ENCODE results near the gene FHOD3. TPM values are rescaled to one million over a fixed set of nuclear protein-coding genes. Genes with fewer than 3 reads are reported as not detected.
"Not testable (repeated sequence)": the region's sequence is repeated elsewhere in the genome, so short reads cannot be mapped to it uniquely, and the experiment has no call there.

The FHOD3 gene
- total RNA-seq, 2 experiments from 2014 or later, result not detected

DNA sequence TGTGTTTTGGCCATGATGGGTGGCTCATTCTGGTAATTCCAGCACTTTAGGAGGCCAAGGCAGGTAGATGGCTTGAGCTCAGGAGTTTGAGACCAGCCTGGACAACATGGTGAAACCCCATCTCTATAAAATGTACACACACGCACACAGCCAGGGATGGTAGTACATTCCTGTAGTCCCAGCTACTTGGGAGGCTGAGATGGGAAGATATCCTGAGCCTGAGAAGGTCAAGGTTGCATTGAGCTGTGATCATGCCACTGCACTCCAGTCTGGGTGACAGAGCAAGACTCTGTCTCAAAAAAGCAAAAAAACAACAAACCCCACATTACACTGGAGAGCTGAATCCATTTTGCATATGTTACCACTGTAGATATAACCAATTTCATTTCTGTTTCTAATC lies 423.8 kb downstream of the FHOD3 start:
- CTCF ChIA-PET, result interaction anchor here (1.6 kb wide), 1 partner anchor 34 kb away, joined by 4 read pairs; no protein-coding TSS in a partner anchor
- intact Hi-C loops (cut with micrococcal nuclease), result not testable (repeated sequence)

GRCh38 chr18:36724169-36724568 lies 426.7 kb downstream of the FHOD3 start:
- no peak for DNase-seq
- POLR2A ChIA-PET, result no interaction called here
- intact Hi-C loops (cut with micrococcal nuclease), result no loop called here
- peaks cover 4% of the 10 kb centered on the region for H3K27me3 Mint-ChIP-seq
- H3K4me1 Mint-ChIP-seq (ENCODE audit: low read depth), result no peaks in the 10 kb centered on the region
- H3K27ac Mint-ChIP-seq, result no peak overlapping the region
- no peak overlapping the region for H3K4me3 Mint-ChIP-seq
- H3K9me3 Mint-ChIP-seq, result no peaks in the 10 kb centered on the region
- H3K36me3 Mint-ChIP-seq, result no peaks in the 10 kb centered on the region
- CTCF ChIA-PET, result no interaction called here

More for the DNA sequence above, 423.8 kb downstream of the FHOD3 start:
- POLR2A ChIA-PET; H3K9me3 Mint-ChIP-seq; H3K4me3 Mint-ChIP-seq; DNase-seq; H3K27me3 Mint-ChIP-seq; H3K36me3 Mint-ChIP-seq; H3K4me1 Mint-ChIP-seq (ENCODE audit: low read depth); H3K27ac Mint-ChIP-seq: not testable (repeated sequence)

GRCh38 chr18:36724591-36725001 lies 427.1 kb downstream of the FHOD3 start:
- Mint-ChIP-seq H3K36me3 (no peaks in the 10 kb centered on the region), H3K4me1 (ENCODE audit: low read depth) (no peaks in the 10 kb centered on the region), H3K4me3 (no peak overlapping the region), H3K9me3 (no peaks in the 10 kb centered on the region), H3K27me3 (peaks cover 4% of the 10 kb centered on the region), H3K27ac (no peak overlapping the region)
- POLR2A ChIA-PET, result no interaction called here
- no peak for DNase-seq
- intact Hi-C loops (cut with micrococcal nuclease), result no loop called here
- CTCF ChIA-PET, result no interaction called here

DNA sequence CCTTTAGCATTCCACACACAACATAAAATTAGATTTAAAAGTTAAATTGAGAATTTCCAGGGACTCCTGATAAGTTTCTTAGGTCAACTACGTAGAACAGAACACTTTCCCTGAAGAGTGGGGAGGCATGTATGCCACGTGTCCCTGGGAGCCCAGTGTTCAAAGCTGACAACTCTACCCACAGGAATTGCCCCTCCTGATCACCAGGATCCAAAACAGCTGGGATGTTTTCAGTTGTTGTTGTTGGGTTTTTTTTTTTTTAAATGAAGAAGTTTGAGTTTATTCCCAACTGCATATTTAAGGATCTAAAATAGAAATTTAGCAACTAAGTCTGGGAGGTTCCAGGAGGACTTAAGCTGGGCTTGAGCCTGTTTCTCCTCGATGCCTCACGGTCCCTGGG lies 430.8 kb downstream of the FHOD3 start:
- H3K27ac Mint-ChIP-seq, result no peak overlapping the region

GRCh38 chr18:36729197-36729596 lies 431.7 kb downstream of the FHOD3 start:
- intact Hi-C loops (cut with micrococcal nuclease), result no loop called here
- H3K4me1 Mint-ChIP-seq (ENCODE audit: low read depth), result no peaks in the 10 kb centered on the region
- peaks cover 4% of the 10 kb centered on the region for H3K27me3 Mint-ChIP-seq
- DNase-seq, result no peak
- no peaks in the 10 kb centered on the region for H3K36me3 Mint-ChIP-seq
- ChIA-PET POLR2A (no interaction called here), CTCF (no interaction called here)
- no peak overlapping the region for H3K27ac Mint-ChIP-seq
- H3K4me3 Mint-ChIP-seq, result no peak overlapping the region
- peaks cover 6% of the 10 kb centered on the region for H3K9me3 Mint-ChIP-seq

More for the DNA sequence above, 430.8 kb downstream of the FHOD3 start:
- peaks cover 4% of the 10 kb centered on the region for H3K27me3 Mint-ChIP-seq
- ChIA-PET CTCF (no interaction called here), POLR2A (no interaction called here)
- no peak overlapping the region for H3K4me3 Mint-ChIP-seq
- H3K9me3 Mint-ChIP-seq, result peaks cover 6% of the 10 kb centered on the region
- no peak for DNase-seq
- no peaks in the 10 kb centered on the region for H3K4me1 Mint-ChIP-seq (ENCODE audit: low read depth)
- no peaks in the 10 kb centered on the region for H3K36me3 Mint-ChIP-seq
- intact Hi-C loops (cut with micrococcal nuclease), result no loop called here

DNA sequence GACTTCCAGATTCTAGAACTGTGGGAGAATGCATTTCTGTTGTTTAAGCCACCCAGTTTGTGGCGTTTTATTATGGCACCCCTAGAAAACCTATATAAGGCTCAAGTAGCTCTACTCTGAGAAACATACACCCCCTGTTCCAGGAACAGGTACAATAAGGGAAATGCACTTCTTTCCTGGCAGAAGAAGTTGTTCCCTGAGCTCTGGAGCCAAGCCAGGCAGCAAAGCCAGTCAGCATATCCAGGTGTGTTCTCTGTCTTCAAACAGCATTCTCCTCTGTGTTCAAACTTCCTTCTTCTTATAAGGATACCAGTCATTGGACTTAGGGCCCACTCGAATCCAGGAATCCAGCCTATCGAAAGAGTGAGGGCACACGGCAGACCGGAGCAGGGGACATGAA lies 434.8 kb downstream of the FHOD3 start:
- Mint-ChIP-seq H3K36me3 (no peaks in the 10 kb centered on the region), H3K9me3 (peaks cover 6% of the 10 kb centered on the region), H3K27me3 (peaks cover 1% of the 10 kb centered on the region), H3K4me1 (ENCODE audit: low read depth) (no peaks in the 10 kb centered on the region), H3K4me3 (no peak overlapping the region), H3K27ac (no peak overlapping the region)
- POLR2A ChIA-PET, result no interaction called here
- CTCF ChIA-PET, result no interaction called here
- intact Hi-C loops (cut with micrococcal nuclease), result no loop called here
- DNase-seq, result no peak

GRCh38 chr18:36733150-36733549 lies 435.6 kb downstream of the FHOD3 start:
- intact Hi-C loops (cut with micrococcal nuclease), result no loop called here
- DNase-seq, result no peak
- no peaks in the 10 kb centered on the region for H3K36me3 Mint-ChIP-seq
- peaks cover 6% of the 10 kb centered on the region for H3K9me3 Mint-ChIP-seq
- no peaks in the 10 kb centered on the region for H3K4me1 Mint-ChIP-seq (ENCODE audit: low read depth)
- POLR2A ChIA-PET, result no interaction called here
- H3K27ac Mint-ChIP-seq, result no peak overlapping the region
- CTCF ChIA-PET, result no interaction called here
- H3K4me3 Mint-ChIP-seq, result no peak overlapping the region
- H3K27me3 Mint-ChIP-seq, result peaks cover 1% of the 10 kb centered on the region

- peaks cover 6% of the 10 kb centered on the region for H3K9me3 Mint-ChIP-seq
- H3K27me3 Mint-ChIP-seq, result peaks cover 1% of the 10 kb centered on the region
- POLR2A ChIA-PET, result no interaction called here
- DNase-seq, result no peak
- intact Hi-C loops (cut with micrococcal nuclease), result no loop called here
- no peaks in the 10 kb centered on the region for H3K4me1 Mint-ChIP-seq (ENCODE audit: low read depth)
- H3K36me3 Mint-ChIP-seq, result no peaks in the 10 kb centered on the region
- no peak overlapping the region for H3K27ac Mint-ChIP-seq
- CTCF ChIA-PET, result no interaction called here
- no peak overlapping the region for H3K4me3 Mint-ChIP-seq
Measured at GRCh38 chr18:36734596-36734995, 437.1 kb downstream of the FHOD3 start.

GRCh38 chr18:36735130-36735529 lies 437.6 kb downstream of the FHOD3 start:
- Mint-ChIP-seq H3K27me3 (peaks cover 1% of the 10 kb centered on the region), H3K9me3 (peaks cover 6% of the 10 kb centered on the region), H3K36me3 (no peaks in the 10 kb centered on the region), H3K4me1 (ENCODE audit: low read depth) (no peaks in the 10 kb centered on the region), H3K4me3 (no peak overlapping the region), H3K27ac (no peak overlapping the region)
- intact Hi-C loops (cut with micrococcal nuclease), result no loop called here
- ChIA-PET POLR2A (no interaction called here), CTCF (interaction anchor here (1.0 kb wide), 1 partner anchor 47 kb away, joined by 3 read pairs; no protein-coding TSS in a partner anchor)
- no peak for DNase-seq

DNA sequence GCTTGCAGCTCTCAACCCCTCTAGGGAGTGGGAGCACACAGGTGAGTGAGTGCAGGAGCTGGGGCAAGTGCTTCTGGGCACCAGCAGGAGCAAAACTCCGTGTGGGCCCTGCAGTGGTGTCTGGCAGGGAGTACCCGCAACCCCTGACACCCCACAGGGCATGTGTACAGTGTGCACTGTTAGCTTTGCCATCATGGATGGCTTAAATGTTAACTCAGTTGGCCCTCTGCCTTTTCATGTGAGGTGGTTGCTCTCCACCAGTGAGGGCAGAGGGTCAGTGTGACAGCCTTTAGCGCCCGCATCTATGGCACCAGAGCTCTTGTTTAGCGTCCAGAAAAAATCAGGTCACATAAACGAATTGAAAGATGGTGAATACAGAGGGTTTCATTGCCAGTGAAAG lies 438.6 kb downstream of the FHOD3 start:
- CTCF ChIA-PET, result interaction anchor here (1.0 kb wide), 1 partner anchor 48 kb away, joined by 3 read pairs; no protein-coding TSS in a partner anchor
- DNase-seq, result no peak
- intact Hi-C loops (cut with micrococcal nuclease), result no loop called here
- peaks cover 1% of the 10 kb centered on the region for H3K27me3 Mint-ChIP-seq
- H3K27ac Mint-ChIP-seq, result no peak overlapping the region
- POLR2A ChIA-PET, result no interaction called here
- H3K4me3 Mint-ChIP-seq, result no peak overlapping the region
- no peaks in the 10 kb centered on the region for H3K4me1 Mint-ChIP-seq (ENCODE audit: low read depth)
- H3K9me3 Mint-ChIP-seq, result peaks cover 6% of the 10 kb centered on the region
- H3K36me3 Mint-ChIP-seq, result no peaks in the 10 kb centered on the region

DNA sequence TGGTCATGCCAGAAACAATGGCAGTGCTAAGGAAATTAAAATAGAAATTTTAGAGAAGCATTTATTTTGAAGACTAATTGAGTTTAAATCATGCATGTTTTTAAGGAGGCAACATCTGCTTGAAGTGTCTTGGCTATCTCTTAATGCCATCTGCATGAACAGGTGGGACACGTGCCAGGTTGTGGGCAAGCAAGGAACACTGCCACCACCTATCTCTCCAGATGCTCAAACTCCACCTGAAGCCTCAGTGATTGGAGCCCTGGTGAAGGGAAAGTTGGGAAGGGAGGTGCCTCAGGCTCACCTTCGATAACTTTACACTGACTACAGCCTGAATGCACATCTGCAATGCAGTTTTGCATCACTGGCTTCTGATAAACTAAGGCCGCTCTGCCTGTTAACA lies 439.8 kb downstream of the FHOD3 start:
- CTCF ChIA-PET, result no interaction called here
- Mint-ChIP-seq H3K4me1 (ENCODE audit: low read depth) (no peaks in the 10 kb centered on the region), H3K9me3 (peaks cover 5% of the 10 kb centered on the region), H3K27me3 (peaks cover 3% of the 10 kb centered on the region), H3K4me3 (no peak overlapping the region), H3K36me3 (no peaks in the 10 kb centered on the region), H3K27ac (no peak overlapping the region)
- POLR2A ChIA-PET, result no interaction called here
- intact Hi-C loops (cut with micrococcal nuclease), result no loop called here
- DNase-seq, result no peak

DNA sequence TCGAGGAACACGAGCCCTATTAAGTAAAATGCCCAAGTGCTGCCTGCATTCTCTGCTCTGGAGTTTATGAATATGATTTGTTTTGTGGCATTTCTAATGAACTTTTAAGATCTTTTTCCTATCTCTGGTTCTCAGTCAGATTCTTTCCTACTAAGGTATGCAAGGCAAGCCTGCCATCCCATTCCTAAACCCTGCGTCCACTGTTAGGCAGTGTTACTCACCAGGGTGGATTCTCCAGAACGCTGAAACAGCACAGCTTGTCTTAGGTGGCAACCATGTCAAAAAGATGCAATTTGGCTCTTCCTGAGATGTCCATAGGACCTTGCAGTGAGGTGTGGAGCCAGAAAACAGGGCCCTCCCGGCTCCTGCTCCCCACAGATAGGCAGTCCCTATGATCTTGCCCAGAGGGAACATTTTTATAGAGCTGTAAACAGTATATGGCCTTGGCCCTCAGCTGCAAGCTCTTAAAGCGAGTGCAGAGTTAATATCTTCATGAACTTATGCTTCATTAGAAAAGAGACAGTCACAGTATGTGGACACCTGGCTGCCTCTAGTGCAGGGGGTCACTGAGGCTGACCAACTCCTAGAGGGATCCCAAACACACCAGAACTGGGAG lies 446.9 kb downstream of the FHOD3 start:
- DNase-seq, result no peak
- H3K9me3 Mint-ChIP-seq, result no peaks in the 10 kb centered on the region
- CTCF ChIA-PET, result no interaction called here
- POLR2A ChIA-PET, result no interaction called here
- H3K4me1 Mint-ChIP-seq (ENCODE audit: low read depth), result no peaks in the 10 kb centered on the region
- intact Hi-C loops (cut with micrococcal nuclease), result no loop called here
- no peak overlapping the region for H3K4me3 Mint-ChIP-seq
- H3K36me3 Mint-ChIP-seq, result no peaks in the 10 kb centered on the region
- H3K27me3 Mint-ChIP-seq, result peaks cover 5% of the 10 kb centered on the region
- H3K27ac Mint-ChIP-seq, result no peak overlapping the region

GRCh38 chr18:36745219-36745975 lies 447.9 kb downstream of the FHOD3 start:
- ChIA-PET CTCF (no interaction called here), POLR2A (no interaction called here)
- Mint-ChIP-seq H3K4me3 (no peak overlapping the region), H3K27ac (no peak overlapping the region), H3K4me1 (ENCODE audit: low read depth) (no peaks in the 10 kb centered on the region), H3K27me3 (peaks cover 5% of the 10 kb centered on the region), H3K9me3 (no peaks in the 10 kb centered on the region), H3K36me3 (no peaks in the 10 kb centered on the region)
- intact Hi-C loops (cut with micrococcal nuclease), result no loop called here
- no peak for DNase-seq
